ENCODE measurements around the gene SS18L1.

- TF ChIP-seq CTCF (conservative IDR thresholded peaks at IDR 0.05; ENCODE audit: low read depth, low read length) (no peak), EZH2phosphoT487 (IDR thresholded peaks at IDR 0.05; ENCODE audit: borderline replicate concordance, low read length) (0 out of 2 replicates have a peak, but pooled peaks have one; percentile 55)
Observed at GRCh38 chr20:62143081-62143956, at the start of gene SS18L1, which contains the start of gene PSMA7.
